Stimulated activated CD4-positive, alpha-beta T cell treated with anti-CD3 and anti-CD28 coated beads, TNF-alpha, amount 100 ng/mL, for 24 hours (primary cell): ENCODE measurements around the gene MAJIN.
A peak's percentile ranks its signal among the peaks of the same experiment; 100 is the strongest.
"Not testable (repeated sequence)": the region's sequence is repeated elsewhere in the genome, so short reads cannot be mapped to it uniquely, and the experiment has no call there.

ENCODE experiments used
- DNase-seq, 3 experiments: peaks; one replicate each; pipeline ENCODE4 v3.0.0-alpha.2; 2020; ENCODE audit warnings: low read depth in 3 of 3

Gene MAJIN

GRCh38 chr11:64971421-64972233, at the start of gene MAJIN:
Gene MAJIN (minus strand): TSS chr11:64972108. CDS start chr11:64959405, 12,703 bp downstream.
- DNase-seq: peak; percentile 78 to 90 (median 80)

GRCh38 chr11:65021509-65021908, 49.6 kb upstream of the MAJIN start:
- no peak for DNase-seq

- DNase-seq: no peak
These were observed 49.1 kb upstream of the MAJIN start for GRCh38 chr11:65021003-65021402.

- DNase-seq: no peak
These were observed 47.9 kb upstream of the MAJIN start for GRCh38 chr11:65019824-65020223.

- no peak for DNase-seq
These were observed 46.0 kb upstream of the MAJIN start for GRCh38 chr11:65017937-65018336.

- no peak for DNase-seq
These were observed 44.8 kb upstream of the MAJIN start for GRCh38 chr11:65016705-65017104.

GRCh38 chr11:65014726-65015227, 42.9 kb upstream of the MAJIN start:
- DNase-seq: no peak

GRCh38 chr11:65013888-65014725, 42.2 kb upstream of the MAJIN start, which contains the start of gene ARL2:
Gene ARL2 (plus strand): TSS chr11:65014160. CDS start chr11:65014208, 48 bp downstream.
- DNase-seq: peak; percentile 73 to 86 (median 73)

- DNase-seq: peak; percentile 84 to 92 (median 85)
These were observed 41.4 kb upstream of the MAJIN start for GRCh38 chr11:65013130-65013887.

GRCh38 chr11:65008873-65009272, 37.0 kb upstream of the MAJIN start:
- no peak for DNase-seq

GRCh38 chr11:65008016-65008415, 36.1 kb upstream of the MAJIN start:
- DNase-seq: no peak

GRCh38 chr11:65003968-65004367, 32.1 kb upstream of the MAJIN start:
- DNase-seq: not testable (repeated sequence)

GRCh38 chr11:65003282-65003681, 31.4 kb upstream of the MAJIN start:
- no peak for DNase-seq

GRCh38 chr11:65002706-65003105, 30.8 kb upstream of the MAJIN start:
- no peak for DNase-seq

GRCh38 chr11:64999478-64999877, 27.6 kb upstream of the MAJIN start:
- no peak for DNase-seq

- no peak for DNase-seq
These were observed 27.0 kb upstream of the MAJIN start for GRCh38 chr11:64998690-64999431.

GRCh38 chr11:64998141-64998540, 26.2 kb upstream of the MAJIN start:
- no peak for DNase-seq

GRCh38 chr11:64996710-64997380, 24.9 kb upstream of the MAJIN start, which contains the start of gene BATF2:
Gene BATF2 (minus strand): TSS chr11:64996971. CDS start chr11:64996914, 57 bp downstream.
- no peak for DNase-seq

GRCh38 chr11:64996327-64996709, 24.4 kb upstream of the MAJIN start:
- DNase-seq: no peak

GRCh38 chr11:64994318-64994717, 22.4 kb upstream of the MAJIN start:
- no peak for DNase-seq
